ENCODE measurements around the gene LRRC75B. TPM values are rescaled to one million over a fixed set of nuclear protein-coding genes. Genes with fewer than 3 reads are reported as not detected.

The LRRC75B gene
- total and polyA plus RNA-seq, 2 of the 13 experiments (the other 11 are each of a cell fraction or from before 2014, with no cell fraction given), result 11.8 to 34.8 TPM

GRCh38 chr22:24593836-24594568, 1.1 kb upstream of the LRRC75B start (continued):
- TF ChIP-seq, protein P1, sequence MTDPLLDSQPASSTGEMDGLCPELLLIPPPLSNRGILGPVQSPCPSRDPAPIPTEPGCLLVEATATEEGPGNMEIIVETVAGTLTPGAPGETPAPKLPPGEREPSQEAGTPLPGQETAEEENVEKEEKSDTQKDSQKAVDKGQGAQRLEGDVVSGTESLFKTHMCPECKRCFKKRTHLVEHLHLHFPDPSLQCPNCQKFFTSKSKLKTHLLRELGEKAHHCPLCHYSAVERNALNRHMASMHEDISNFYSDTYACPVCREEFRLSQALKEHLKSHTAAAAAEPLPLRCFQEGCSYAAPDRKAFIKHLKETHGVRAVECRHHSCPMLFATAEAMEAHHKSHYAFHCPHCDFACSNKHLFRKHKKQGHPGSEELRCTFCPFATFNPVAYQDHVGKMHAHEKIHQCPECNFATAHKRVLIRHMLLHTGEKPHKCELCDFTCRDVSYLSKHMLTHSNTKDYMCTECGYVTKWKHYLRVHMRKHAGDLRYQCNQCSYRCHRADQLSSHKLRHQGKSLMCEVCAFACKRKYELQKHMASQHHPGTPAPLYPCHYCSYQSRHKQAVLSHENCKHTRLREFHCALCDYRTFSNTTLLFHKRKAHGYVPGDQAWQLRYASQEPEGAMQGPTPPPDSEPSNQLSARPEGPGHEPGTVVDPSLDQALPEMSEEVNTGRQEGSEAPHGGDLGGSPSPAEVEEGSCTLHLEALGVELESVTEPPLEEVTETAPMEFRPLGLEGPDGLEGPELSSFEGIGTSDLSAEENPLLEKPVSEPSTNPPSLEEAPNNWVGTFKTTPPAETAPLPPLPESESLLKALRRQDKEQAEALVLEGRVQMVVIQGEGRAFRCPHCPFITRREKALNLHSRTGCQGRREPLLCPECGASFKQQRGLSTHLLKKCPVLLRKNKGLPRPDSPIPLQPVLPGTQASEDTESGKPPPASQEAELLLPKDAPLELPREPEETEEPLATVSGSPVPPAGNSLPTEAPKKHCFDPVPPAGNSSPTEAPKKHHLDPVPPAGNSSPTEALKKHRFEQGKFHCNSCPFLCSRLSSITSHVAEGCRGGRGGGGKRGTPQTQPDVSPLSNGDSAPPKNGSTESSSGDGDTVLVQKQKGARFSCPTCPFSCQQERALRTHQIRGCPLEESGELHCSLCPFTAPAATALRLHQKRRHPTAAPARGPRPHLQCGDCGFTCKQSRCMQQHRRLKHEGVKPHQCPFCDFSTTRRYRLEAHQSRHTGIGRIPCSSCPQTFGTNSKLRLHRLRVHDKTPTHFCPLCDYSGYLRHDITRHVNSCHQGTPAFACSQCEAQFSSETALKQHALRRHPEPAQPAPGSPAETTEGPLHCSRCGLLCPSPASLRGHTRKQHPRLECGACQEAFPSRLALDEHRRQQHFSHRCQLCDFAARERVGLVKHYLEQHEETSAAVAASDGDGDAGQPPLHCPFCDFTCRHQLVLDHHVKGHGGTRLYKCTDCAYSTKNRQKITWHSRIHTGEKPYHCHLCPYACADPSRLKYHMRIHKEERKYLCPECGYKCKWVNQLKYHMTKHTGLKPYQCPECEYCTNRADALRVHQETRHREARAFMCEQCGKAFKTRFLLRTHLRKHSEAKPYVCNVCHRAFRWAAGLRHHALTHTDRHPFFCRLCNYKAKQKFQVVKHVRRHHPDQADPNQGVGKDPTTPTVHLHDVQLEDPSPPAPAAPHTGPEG (CRISPR knock-in tag; IDR thresholded peaks at IDR 0.05), result peak; percentile 51
- TF ChIP-seq, protein P2, sequence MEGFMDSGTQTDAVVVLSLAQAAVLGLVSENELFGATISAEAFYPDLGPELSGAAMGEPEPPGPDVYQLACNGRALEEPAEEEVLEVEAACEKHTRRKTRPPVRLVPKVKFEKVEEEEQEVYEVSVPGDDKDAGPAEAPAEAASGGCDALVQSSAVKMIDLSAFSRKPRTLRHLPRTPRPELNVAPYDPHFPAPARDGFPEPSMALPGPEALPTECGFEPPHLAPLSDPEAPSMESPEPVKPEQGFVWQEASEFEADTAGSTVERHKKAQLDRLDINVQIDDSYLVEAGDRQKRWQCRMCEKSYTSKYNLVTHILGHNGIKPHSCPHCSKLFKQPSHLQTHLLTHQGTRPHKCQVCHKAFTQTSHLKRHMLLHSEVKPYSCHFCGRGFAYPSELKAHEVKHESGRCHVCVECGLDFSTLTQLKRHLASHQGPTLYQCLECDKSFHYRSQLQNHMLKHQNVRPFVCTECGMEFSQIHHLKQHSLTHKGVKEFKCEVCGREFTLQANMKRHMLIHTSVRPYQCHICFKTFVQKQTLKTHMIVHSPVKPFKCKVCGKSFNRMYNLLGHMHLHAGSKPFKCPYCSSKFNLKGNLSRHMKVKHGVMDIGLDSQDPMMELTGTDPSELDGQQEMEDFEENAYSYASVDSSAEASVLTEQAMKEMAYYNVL (CRISPR knock-in tag; IDR thresholded peaks at IDR 0.05; ENCODE audit: borderline replicate concordance), result no peak; the same call in 1 of the 2 replicates
- TF ChIP-seq TEAD2 (CRISPR knock-in tag; IDR thresholded peaks at IDR 0.05), result no peak
- TF ChIP-seq, protein P3, sequence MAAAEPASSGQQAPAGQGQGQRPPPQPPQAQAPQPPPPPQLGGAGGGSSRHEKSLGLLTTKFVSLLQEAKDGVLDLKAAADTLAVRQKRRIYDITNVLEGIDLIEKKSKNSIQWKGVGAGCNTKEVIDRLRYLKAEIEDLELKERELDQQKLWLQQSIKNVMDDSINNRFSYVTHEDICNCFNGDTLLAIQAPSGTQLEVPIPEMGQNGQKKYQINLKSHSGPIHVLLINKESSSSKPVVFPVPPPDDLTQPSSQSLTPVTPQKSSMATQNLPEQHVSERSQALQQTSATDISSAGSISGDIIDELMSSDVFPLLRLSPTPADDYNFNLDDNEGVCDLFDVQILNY (CRISPR knock-in tag; conservative IDR thresholded peaks at IDR 0.05), result no peak
- TF ChIP-seq YEATS2 (CRISPR knock-in tag; IDR thresholded peaks at IDR 0.05; ENCODE audit: borderline replicate concordance), result no peak
- no peak for TF ChIP-seq ZNF510 (CRISPR knock-in tag; IDR thresholded peaks at IDR 0.05; ENCODE audit: low read depth)
- no peak for TF ChIP-seq ZNF333 (CRISPR knock-in tag; IDR thresholded peaks at IDR 0.05; ENCODE audit: borderline replicate concordance)
- no peak for TF ChIP-seq HNRNPLL (IDR thresholded peaks at IDR 0.05; ENCODE audit: low read depth, low read length, poor library complexity, severe bottlenecking)
- TF ChIP-seq ZMYM2 (CRISPR knock-in tag; IDR thresholded peaks at IDR 0.05), result no peak
- no peak for TF ChIP-seq MBD4 (IDR thresholded peaks at IDR 0.05; ENCODE audit: borderline replicate concordance, low read length)
- no peak for TF ChIP-seq ZNF567 (CRISPR knock-in tag; IDR thresholded peaks at IDR 0.05; ENCODE audit: borderline replicate concordance)
- no peak for TF ChIP-seq FOXK1 (CRISPR knock-in tag; IDR thresholded peaks at IDR 0.05; ENCODE audit: borderline replicate concordance, low read depth)
- TF ChIP-seq ZNF234 (CRISPR knock-in tag; conservative IDR thresholded peaks at IDR 0.05), result no peak

All from HepG2 (cell line).